ENCODE data around the gene VSTM1.

VSTM1 gene, protein sequence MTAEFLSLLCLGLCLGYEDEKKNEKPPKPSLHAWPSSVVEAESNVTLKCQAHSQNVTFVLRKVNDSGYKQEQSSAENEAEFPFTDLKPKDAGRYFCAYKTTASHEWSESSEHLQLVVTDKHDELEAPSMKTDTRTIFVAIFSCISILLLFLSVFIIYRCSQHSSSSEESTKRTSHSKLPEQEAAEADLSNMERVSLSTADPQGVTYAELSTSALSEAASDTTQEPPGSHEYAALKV

GRCh38 chr19:54063350-54064116 lies at the start of gene VSTM1:
TSS of gene VSTM1 (minus strand) at chr19:54063897. CDS start at chr19:54063777, 120 bp downstream.
- no peak for DNase-seq (ENCODE audit: low read depth)

DNA sequence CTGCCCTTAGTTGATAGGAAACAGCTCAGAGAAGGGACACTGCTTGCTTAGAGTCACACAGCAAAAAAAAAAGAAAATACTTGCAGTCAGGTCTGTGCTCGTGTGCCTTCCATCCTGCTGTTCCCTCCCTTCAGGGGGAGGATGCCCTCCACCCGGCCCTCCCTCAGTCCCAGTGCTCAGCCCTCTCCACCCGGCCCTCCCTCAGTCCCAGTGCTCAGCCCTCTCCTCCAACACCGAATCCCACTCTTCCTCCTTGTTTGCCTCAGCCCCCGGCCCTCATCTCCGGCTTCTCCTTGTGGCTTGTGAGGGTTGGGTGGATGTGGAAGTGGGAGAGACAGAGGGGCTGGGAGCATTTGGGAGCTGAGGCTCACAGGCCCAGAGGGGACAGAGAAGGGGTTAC lies 46.0 kb upstream of the VSTM1 start:
- TF ChIP-seq, protein P1, sequence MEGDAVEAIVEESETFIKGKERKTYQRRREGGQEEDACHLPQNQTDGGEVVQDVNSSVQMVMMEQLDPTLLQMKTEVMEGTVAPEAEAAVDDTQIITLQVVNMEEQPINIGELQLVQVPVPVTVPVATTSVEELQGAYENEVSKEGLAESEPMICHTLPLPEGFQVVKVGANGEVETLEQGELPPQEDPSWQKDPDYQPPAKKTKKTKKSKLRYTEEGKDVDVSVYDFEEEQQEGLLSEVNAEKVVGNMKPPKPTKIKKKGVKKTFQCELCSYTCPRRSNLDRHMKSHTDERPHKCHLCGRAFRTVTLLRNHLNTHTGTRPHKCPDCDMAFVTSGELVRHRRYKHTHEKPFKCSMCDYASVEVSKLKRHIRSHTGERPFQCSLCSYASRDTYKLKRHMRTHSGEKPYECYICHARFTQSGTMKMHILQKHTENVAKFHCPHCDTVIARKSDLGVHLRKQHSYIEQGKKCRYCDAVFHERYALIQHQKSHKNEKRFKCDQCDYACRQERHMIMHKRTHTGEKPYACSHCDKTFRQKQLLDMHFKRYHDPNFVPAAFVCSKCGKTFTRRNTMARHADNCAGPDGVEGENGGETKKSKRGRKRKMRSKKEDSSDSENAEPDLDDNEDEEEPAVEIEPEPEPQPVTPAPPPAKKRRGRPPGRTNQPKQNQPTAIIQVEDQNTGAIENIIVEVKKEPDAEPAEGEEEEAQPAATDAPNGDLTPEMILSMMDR (IDR thresholded peaks at IDR 0.05; ENCODE audit: control insufficient read depth, extremely low read depth, insufficient read depth), result no peak
- DNase-seq (ENCODE audit: low read depth), result no peak
- no peak overlapping the region for H3K4me3 ChIP-seq (ENCODE audit: low read depth, low read length)

More at GRCh38 chr19:54063350-54064116, at the start of gene VSTM1:
- TF ChIP-seq, protein P1 (IDR thresholded peaks at IDR 0.05; ENCODE audit: control insufficient read depth, extremely low read depth, insufficient read depth), result no peak
- no peak within 1 kb of the TSS for H3K4me3 ChIP-seq (ENCODE audit: low read depth, low read length)

DNA sequence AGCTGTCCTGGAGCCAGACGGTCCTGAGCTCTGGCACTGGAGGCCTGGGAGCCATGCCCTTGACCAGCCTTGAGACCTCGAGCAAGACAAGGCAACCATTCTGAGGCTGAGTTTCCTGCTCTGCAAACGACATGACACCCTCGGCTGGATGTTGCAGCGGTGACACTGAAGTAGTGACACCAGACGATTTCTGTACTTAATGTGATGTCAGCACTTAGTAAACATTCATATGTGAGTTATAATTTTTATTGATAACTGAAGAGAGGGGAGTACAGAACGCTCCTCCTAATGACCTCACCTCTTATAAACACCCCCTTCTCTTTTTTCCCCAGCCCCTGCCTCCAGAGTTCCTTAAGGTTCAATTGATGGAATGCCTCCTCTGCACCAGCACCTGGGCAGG lies 44.8 kb upstream of the VSTM1 start:
- TF ChIP-seq, protein P1 (IDR thresholded peaks at IDR 0.05; ENCODE audit: control insufficient read depth, extremely low read depth, insufficient read depth), result no peak
- H3K4me3 ChIP-seq (ENCODE audit: low read depth, low read length), result no peak overlapping the region
- DNase-seq (ENCODE audit: low read depth), result no peak

DNA sequence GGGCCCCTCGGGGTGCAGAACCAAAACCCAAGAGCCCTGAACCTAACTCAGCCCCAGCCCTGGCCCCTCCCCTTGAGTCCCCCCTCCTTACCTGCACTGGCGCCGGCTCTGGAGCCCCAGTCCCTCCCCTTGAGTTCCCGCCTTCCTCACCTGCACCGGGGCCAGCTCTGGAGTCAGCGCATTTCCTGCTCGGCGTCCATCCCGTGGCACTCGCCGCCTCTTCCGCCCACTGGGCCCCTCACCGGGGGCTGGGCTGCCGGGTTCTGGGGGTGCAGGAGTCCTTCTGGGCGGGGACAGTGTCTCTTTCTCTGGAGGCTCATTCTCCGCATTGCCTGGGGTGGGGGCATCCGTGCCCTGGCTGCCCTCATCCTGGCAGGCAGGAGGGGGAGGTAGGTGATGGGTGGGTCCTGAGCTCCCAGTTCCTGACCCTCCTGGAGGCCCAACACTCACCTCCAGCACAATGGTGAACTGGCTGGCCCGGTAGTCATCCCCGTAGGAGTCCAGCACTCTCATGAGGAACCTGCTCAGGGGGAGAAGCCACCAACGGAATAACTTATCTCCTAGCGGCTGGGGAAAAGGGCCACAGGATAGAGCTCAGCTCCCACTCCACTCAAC lies 44.3 kb upstream of the VSTM1 start:
- DNase-seq (ENCODE audit: low read depth), result no peak
- TF ChIP-seq, protein P1 (IDR thresholded peaks at IDR 0.05; ENCODE audit: control insufficient read depth, extremely low read depth, insufficient read depth), result no peak
- no peak overlapping the region for H3K4me3 ChIP-seq (ENCODE audit: low read depth, low read length)

DNA sequence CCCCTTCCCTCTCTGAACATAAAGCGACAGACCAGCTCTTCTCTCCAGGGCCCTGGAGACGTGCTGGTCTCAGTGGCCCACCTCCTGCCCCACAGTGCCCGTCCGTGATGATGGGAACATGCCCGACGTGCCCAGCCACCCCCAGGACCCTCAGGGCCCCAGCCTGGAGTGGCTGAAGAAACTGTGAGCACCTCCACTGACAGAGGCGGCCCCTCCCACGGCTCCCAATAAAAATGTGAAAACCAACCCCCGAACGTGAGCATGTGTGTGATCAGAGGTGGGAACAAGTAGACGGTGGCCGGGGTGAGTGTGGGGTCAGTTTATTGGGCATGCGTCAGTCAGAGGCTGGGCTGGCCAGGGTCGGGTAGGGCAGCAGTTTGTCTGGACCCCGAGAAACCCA lies 43.0 kb upstream of the VSTM1 start:
- H3K4me3 ChIP-seq (ENCODE audit: low read depth, low read length), result no peak overlapping the region
- DNase-seq (ENCODE audit: low read depth), result no peak
- TF ChIP-seq, protein P1 (IDR thresholded peaks at IDR 0.05; ENCODE audit: control insufficient read depth, extremely low read depth, insufficient read depth), result no peak

DNA sequence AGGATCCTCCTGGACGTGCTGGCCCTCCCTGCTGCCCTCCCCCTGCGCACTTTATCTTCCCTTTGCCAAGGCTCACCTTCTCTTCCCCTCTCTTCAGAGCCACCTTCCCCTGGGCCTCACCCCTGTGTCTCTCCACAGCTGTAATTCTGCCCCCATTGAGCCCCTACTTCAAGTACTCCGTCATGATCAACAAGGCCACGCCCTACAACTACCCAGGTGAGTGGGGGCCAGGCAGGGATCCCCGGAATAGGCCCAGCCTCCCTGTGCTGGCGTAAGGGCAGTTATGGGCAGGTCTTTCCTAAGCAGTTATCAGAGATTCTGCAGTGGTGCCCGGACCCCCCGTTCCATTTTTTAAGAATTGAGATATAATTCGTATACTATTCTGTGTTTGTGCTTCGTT lies 42.1 kb upstream of the VSTM1 start:
- H3K4me3 ChIP-seq (ENCODE audit: low read depth, low read length), result no peak overlapping the region
- TF ChIP-seq, protein P1 (IDR thresholded peaks at IDR 0.05; ENCODE audit: control insufficient read depth, extremely low read depth, insufficient read depth), result no peak
- DNase-seq (ENCODE audit: low read depth), result no peak
